ENCODE data around the gene NFIX.

DNA sequence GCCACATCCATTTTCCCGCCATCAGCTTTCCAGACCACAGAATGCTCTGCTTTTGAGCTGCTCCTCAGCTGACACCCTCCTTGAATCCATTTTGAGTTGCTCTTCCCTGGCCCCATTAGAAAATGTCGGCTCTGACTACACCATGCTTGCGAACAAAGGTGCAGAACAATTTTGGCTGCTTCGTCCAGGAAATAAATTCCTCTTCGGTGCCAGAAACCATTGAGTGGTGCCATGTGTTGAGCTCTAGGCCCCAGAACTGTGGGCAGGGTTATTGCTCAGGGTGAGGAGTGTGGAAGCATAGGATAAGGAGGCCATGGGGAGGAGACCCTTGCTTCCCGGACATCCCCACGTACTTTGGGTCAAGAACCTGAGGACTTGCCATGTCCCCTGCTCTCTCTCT, 52.1 kb downstream of the NFIX start:
- no peak for TF ChIP-seq CTCF (IDR thresholded peaks at IDR 0.05)
- no peak for TF ChIP-seq POLR2AphosphoS5 (IDR thresholded peaks at IDR 0.05)
- no peak for TF ChIP-seq POLR2A (IDR thresholded peaks at IDR 0.05; ENCODE audit: low read depth)
